K562 (cell line): Measurements from ENCODE around the gene NXT1. TPM values are rescaled to one million over a fixed set of nuclear protein-coding genes. Genes with fewer than 3 reads are reported as not detected.

Source experiments
- BHLHE40 ChIP-seq: IDR thresholded peaks from 2 replicates; pipeline ENCODE4 v1.6.1; 2011; ENCODE audit warnings: low read length, improper control_type of control experiment
- CEBPZ ChIP-seq: fragments of 150-350 bp; IDR thresholded peaks from 2 replicates; pipeline ENCODE4 v1.6.1; 2014; ENCODE audit warnings: low read depth, mild to moderate bottlenecking, low read length, borderline replicate concordance
- CREB3 ChIP-seq: fragments of 450-650 bp; conservative IDR thresholded peaks from 2 replicates; pipeline ENCODE4 v1.6.1; 2016; ENCODE audit warnings: missing genetic modification characterization, low read depth, mild to moderate bottlenecking, missing compliant biosample characterization, moderate library complexity
- ELF4 ChIP-seq: fragments of 450-650 bp; formaldehyde crosslinking; IDR thresholded peaks from 2 replicates; pipeline ENCODE4 v1.4.0; 2022; ENCODE audit warnings: missing genetic modification characterization
- EZH2 ChIP-seq: IDR thresholded peaks from 2 replicates; pipeline ENCODE4 v1.6.1; 2012; ENCODE audit warnings: low read depth, mild to moderate bottlenecking, inconsistent platforms, low read length, borderline replicate concordance
- FOXO4 ChIP-seq: fragments of 450-650 bp; formaldehyde crosslinking; IDR thresholded peaks from 2 replicates; pipeline ENCODE4 v1.4.0; 2020; ENCODE audit warnings: mild to moderate bottlenecking, moderate library complexity
- MAFK ChIP-seq: IDR thresholded peaks from 2 replicates; pipeline ENCODE4 v1.6.1; 2011; ENCODE audit warnings: low read length, improper control_type of control experiment
- MED1 ChIP-seq: sonication (generic); formaldehyde crosslinking; IDR thresholded peaks from 2 replicates; pipeline ENCODE4 v1.8.1; 2023; ENCODE audit warnings: missing genetic modification reagents, borderline replicate concordance
- MTA3 ChIP-seq: fragments of 450-650 bp; formaldehyde crosslinking; IDR thresholded peaks from 2 replicates; pipeline ENCODE4 v1.6.1; 2017; ENCODE audit warnings: mild to moderate bottlenecking, borderline replicate concordance
- MXI1 ChIP-seq: IDR thresholded peaks from 2 replicates; pipeline ENCODE4 v1.6.1; 2011; ENCODE audit warnings: low read depth, mild to moderate bottlenecking, improper control_type of control experiment, low read length
- NBN ChIP-seq: fragments of 450-650 bp; IDR thresholded peaks from 2 replicates; pipeline ENCODE4 v1.6.1; 2016; ENCODE audit warnings: low read depth, mild to moderate bottlenecking
- NELFE ChIP-seq: IDR thresholded peaks from 2 replicates; pipeline ENCODE4 v1.6.1; 2011; ENCODE audit warnings: mild to moderate bottlenecking; ENCODE audit not compliant: insufficient read depth, insufficient read length
- SMARCC2 ChIP-seq: fragments of 450-650 bp; IDR thresholded peaks from 2 replicates; pipeline ENCODE4 v1.6.1; 2017; ENCODE audit warnings: antibody characterized with exemption, moderate library complexity, mild to moderate bottlenecking, low read depth
- TAF15 ChIP-seq: fragments of 200-400 bp; formaldehyde crosslinking; IDR thresholded peaks from 2 replicates; pipeline ENCODE4 v1.6.1; 2017; ENCODE audit warnings: mild to moderate bottlenecking, low read depth, low read length, moderate library complexity
- XRCC3 ChIP-seq: fragments of 450-650 bp; IDR thresholded peaks from 2 replicates; pipeline ENCODE4 v1.6.1; 2017; ENCODE audit warnings: mild to moderate bottlenecking, moderate library complexity
- ZNF124 ChIP-seq: sonication (generic); formaldehyde crosslinking; IDR thresholded peaks from 2 replicates; pipeline ENCODE4 v1.8.1; 2022; ENCODE audit warnings: missing genetic modification reagents
- ZNF175 ChIP-seq: fragments of 200-800 bp; sonication (Bioruptor generic); IDR thresholded peaks from 2 replicates; pipeline ENCODE4 v1.6.1; 2016; ENCODE audit warnings: low read depth, mild to moderate bottlenecking, missing genetic modification characterization, missing compliant biosample characterization
- ZNF23 ChIP-seq: fragments of 250-450 bp; sonication (Bioruptor Pico); IDR thresholded peaks from 2 replicates; pipeline ENCODE4 v1.4.0; 2020; ENCODE audit warnings: mild to moderate bottlenecking
- ZNF507 ChIP-seq: conservative IDR thresholded peaks from 2 replicates; pipeline ENCODE4 v1.6.1; 2017; ENCODE audit warnings: missing genetic modification characterization, missing compliant biosample characterization
- ZNF584 ChIP-seq: fragments of 200-800 bp; sonication (Bioruptor generic); IDR thresholded peaks from 2 replicates; pipeline ENCODE4 v1.6.1; 2016; ENCODE audit warnings: low read depth, mild to moderate bottlenecking, missing genetic modification characterization, missing compliant biosample characterization
- ZNF79 ChIP-seq: fragments of 250-450 bp; sonication (Bioruptor Pico); IDR thresholded peaks from 2 replicates; pipeline ENCODE4 v1.4.0; 2020; ENCODE audit warnings: low read depth, mild to moderate bottlenecking, moderate library complexity
- polyA plus RNA-seq, 8 experiments: library from polyadenylated mRNA; depleted of rRNA in 4 of 8; stranded (reverse) in 5 of 8; unstranded in 3 of 8; fragments of >200 nt; fragmentation: Nextera tagmentation in 2 of 8; fragmentation: Illumina TruSeq in 1 of 8; extraction: Ambion mirVana in 2 of 8; extraction: Trizol in 1 of 8; gene quantifications; 2 replicates each; pipeline versions ENCODE4 v1.2.1 to v1.2.3, GENCODE V29; 2011 to 2014; ENCODE audit warnings: inconsistent platforms in 1 of 8, missing spikeins in 1 of 8
- total RNA-seq, 7 experiments: library from RNA; depleted of rRNA in 6 of 7; stranded (reverse); fragments of >200 nt in 6 of 7; fragmentation: Illumina TruSeq in 2 of 7; extraction: Trizol in 2 of 7; gene quantifications; 2 replicates each; pipeline versions ENCODE4 v1.2.1 to v1.2.3, GENCODE V29; 2011 to 2021; ENCODE audit warnings: low replicate concordance in 1 of 7

Gene NXT1
- total and polyA plus RNA-seq, 9 of the 15 experiments (the other 6 are each of a cell fraction or from before 2014, with no cell fraction given), result 7.7 to 50.9 (median 35.6) TPM

GRCh38 chr20:23361476-23362391 lies 11.1 kb downstream of the NXT1 start, which contains the start of gene GZF1 (continued):
- TF ChIP-seq FOXO4 (CRISPR knock-in tag) (no peak), MTA3 (peak; percentile 89), ZNF23 (CRISPR knock-in tag) (no peak), CEBPZ (no peak), BHLHE40 (peak; percentile 99), NELFE (no peak), MAFK (no peak), NBN (0 out of 2 replicates have a peak, but pooled peaks have one; percentile 65), EZH2 (no peak), ZNF124 (CRISPR knock-in tag) (no peak), ZNF584 (CRISPR knock-in tag) (no peak), ZNF175 (CRISPR knock-in tag) (no peak), MXI1 (no peak), ZNF79 (CRISPR knock-in tag) (no peak), ZNF507 (no peak), CREB3 (no peak), ELF4 (no peak), SMARCC2 (no peak), MED1 (CRISPR knock-in tag) (no peak), TAF15 (no peak), XRCC3 (no peak)
